ENCODE measurements around the gene TATDN2.

The TATDN2 gene

GRCh38 chr3:10322352-10322710 is 74.1 kb downstream of the TATDN2 start:
- Histone ChIP-seq H3K27me3 (ENCODE audit: low read depth, low read length) (no peaks in the 10 kb centered on the region), H3K9me3 (ENCODE audit: control insufficient read depth in 1 of 2, low read length in 2 of 2) (no peaks in the 10 kb centered on the region), H3K27ac (ENCODE audit: low read length) (no peak overlapping the region), H3K4me3 (ENCODE audit: low read depth in 1 of 2, low read length in 2 of 2) (no peak overlapping the region), H3K4me1 (ENCODE audit: control insufficient read depth in 1 of 2, insufficient read depth in 2 of 2, low read length in 2 of 2) (peaks cover 9 to 21% of the 10 kb centered on the region in 2 donors), H3K36me3 (ENCODE audit: control insufficient read depth in 1 of 2, insufficient read depth in 2 of 2, low read length in 2 of 2) (peaks cover 15 to 20% of the 10 kb centered on the region in 2 donors)

- H3K9me3 ChIP-seq (ENCODE audit: control insufficient read depth in 1 of 2, low read length in 2 of 2) = no peaks in the 10 kb centered on the region
- no peaks in the 10 kb centered on the region for H3K27me3 ChIP-seq (ENCODE audit: low read depth, low read length)
- H3K27ac ChIP-seq (ENCODE audit: low read length) = no peak overlapping the region
- H3K4me1 ChIP-seq (ENCODE audit: control insufficient read depth in 1 of 2, insufficient read depth in 2 of 2, low read length in 2 of 2) = no peaks in the 10 kb centered on the region
- no peak overlapping the region for H3K4me3 ChIP-seq (ENCODE audit: low read depth in 1 of 2, low read length in 2 of 2)
- no peaks in the 10 kb centered on the region for H3K36me3 ChIP-seq (ENCODE audit: control insufficient read depth in 1 of 2, insufficient read depth in 2 of 2, low read length in 2 of 2)
These were observed 79.3 kb downstream of the TATDN2 start for GRCh38 chr3:10327592-10327991.

DNA sequence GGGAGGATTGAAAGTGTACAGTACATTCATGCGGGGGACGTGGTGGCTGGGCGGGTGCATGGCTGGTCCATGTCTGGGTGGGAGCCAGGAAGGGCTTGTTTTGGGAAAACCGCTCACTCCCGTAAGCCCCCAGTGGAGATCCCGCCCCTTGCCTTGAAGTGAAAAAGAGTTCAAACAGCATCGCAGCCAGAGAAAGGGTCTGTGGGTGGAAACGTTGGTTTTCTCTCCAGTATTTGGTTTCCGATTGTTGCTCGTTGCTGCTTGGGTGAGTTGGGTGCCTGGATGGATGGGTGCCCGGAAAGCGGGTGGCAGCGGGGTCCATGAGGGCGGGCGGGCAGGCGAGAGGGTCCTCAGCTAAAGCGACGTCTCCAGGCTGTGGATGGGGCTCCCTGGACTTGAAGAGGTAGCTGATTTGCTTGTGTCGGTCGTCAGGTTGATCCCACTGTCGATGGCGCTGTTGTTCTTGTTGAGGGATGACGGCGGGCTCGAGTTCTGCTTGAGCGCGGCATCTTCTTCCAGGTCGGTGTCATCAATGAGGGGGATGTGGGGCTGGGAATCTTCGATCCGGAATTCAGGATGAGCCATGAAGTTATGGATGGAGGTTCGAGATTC is 80.3 kb downstream of the TATDN2 start:
- Histone ChIP-seq H3K27ac (ENCODE audit: low read length) (no peak overlapping the region), H3K4me1 (ENCODE audit: control insufficient read depth in 1 of 2, insufficient read depth in 2 of 2, low read length in 2 of 2) (no peaks in the 10 kb centered on the region), H3K36me3 (ENCODE audit: control insufficient read depth in 1 of 2, insufficient read depth in 2 of 2, low read length in 2 of 2) (no peaks in the 10 kb centered on the region), H3K9me3 (ENCODE audit: control insufficient read depth in 1 of 2, low read length in 2 of 2) (no peaks in the 10 kb centered on the region), H3K4me3 (ENCODE audit: low read depth in 1 of 2, low read length in 2 of 2) (no peak overlapping the region), H3K27me3 (ENCODE audit: low read depth, low read length) (no peaks in the 10 kb centered on the region)

DNA sequence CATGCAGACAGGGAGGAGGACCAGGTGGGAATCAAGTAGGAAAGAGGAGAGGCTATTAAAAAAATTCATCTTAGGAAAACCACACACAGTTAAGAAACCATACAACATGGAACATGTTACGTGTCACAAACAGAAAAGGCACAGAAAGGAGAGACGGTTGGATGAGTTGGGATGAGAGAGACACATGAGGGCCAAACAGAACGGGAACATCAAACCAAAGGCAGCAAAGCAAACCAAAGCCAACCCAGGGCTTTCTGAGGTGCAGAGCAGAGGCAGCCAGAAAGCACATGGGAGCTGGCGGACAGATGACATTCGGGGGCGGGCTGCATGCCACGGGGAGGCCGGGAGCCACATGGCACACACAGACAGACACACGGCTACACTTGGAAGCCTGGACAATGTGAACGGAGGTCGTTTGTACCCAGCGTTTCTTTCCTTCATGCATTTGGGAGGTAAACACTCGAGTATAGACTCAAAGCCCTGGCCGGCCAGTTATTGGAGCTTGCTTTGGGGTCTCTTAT is 81.3 kb downstream of the TATDN2 start:
- Histone ChIP-seq H3K36me3 (ENCODE audit: control insufficient read depth in 1 of 2, insufficient read depth in 2 of 2, low read length in 2 of 2) (no peaks in the 10 kb centered on the region), H3K27me3 (ENCODE audit: low read depth, low read length) (no peaks in the 10 kb centered on the region), H3K4me1 (ENCODE audit: control insufficient read depth in 1 of 2, insufficient read depth in 2 of 2, low read length in 2 of 2) (no peaks in the 10 kb centered on the region), H3K9me3 (ENCODE audit: control insufficient read depth in 1 of 2, low read length in 2 of 2) (no peaks in the 10 kb centered on the region), H3K4me3 (ENCODE audit: low read depth in 1 of 2, low read length in 2 of 2) (no peak overlapping the region), H3K27ac (ENCODE audit: low read length) (no peak overlapping the region)

- H3K27me3 ChIP-seq (ENCODE audit: low read depth, low read length) = no peaks in the 10 kb centered on the region
- no peaks in the 10 kb centered on the region for H3K9me3 ChIP-seq (ENCODE audit: control insufficient read depth in 1 of 2, low read length in 2 of 2)
- H3K4me3 ChIP-seq (ENCODE audit: low read depth in 1 of 2, low read length in 2 of 2) = no peak overlapping the region
- H3K27ac ChIP-seq (ENCODE audit: low read length) = no peak overlapping the region
- H3K4me1 ChIP-seq (ENCODE audit: control insufficient read depth in 1 of 2, insufficient read depth in 2 of 2, low read length in 2 of 2) = no peaks in the 10 kb centered on the region
- no peaks in the 10 kb centered on the region for H3K36me3 ChIP-seq (ENCODE audit: control insufficient read depth in 1 of 2, insufficient read depth in 2 of 2, low read length in 2 of 2)
These were observed 82.1 kb downstream of the TATDN2 start for GRCh38 chr3:10330319-10330718.

Data from muscle layer of duodenum (tissue), 2 donors.